Activated CD8-positive, alpha-beta memory T cell treated with anti-CD3 and anti-CD28 coated beads, Interleukin-2, amount 50 U/mL, for 24 hours (primary cell): ENCODE measurements around the gene TNFAIP8.
"Not testable (repeated sequence)": the region's sequence is repeated elsewhere in the genome, so short reads cannot be mapped to it uniquely, and the experiment has no call there.

Experiments used
- DNase-seq: peaks from one replicate; pipeline ENCODE4 v3.0.0-alpha.2; 2020; ENCODE audit errors: extremely low read depth

Gene TNFAIP8

GRCh38 chr5:119393746-119394145 lies 37.9 kb downstream of the TNFAIP8 start:
- DNase-seq = no peak

GRCh38 chr5:119395080-119395836 lies 39.4 kb downstream of the TNFAIP8 start:
- DNase-seq = no peak

GRCh38 chr5:119396030-119396664 lies 40.3 kb downstream of the TNFAIP8 start:
- no peak for DNase-seq

- no peak for DNase-seq
Measured at GRCh38 chr5:119397518-119398380, 41.9 kb downstream of the TNFAIP8 start.

GRCh38 chr5:119398727-119399466 lies 43.1 kb downstream of the TNFAIP8 start:
- DNase-seq = no peak

- DNase-seq = no peak
Measured at GRCh38 chr5:119400245-119400644, 44.4 kb downstream of the TNFAIP8 start.

GRCh38 chr5:119402081-119402480 lies 46.3 kb downstream of the TNFAIP8 start:
- no peak for DNase-seq

GRCh38 chr5:119402555-119402954 lies 46.7 kb downstream of the TNFAIP8 start:
- DNase-seq = no peak

- no peak for DNase-seq
Measured at GRCh38 chr5:119404033-119404432, 48.2 kb downstream of the TNFAIP8 start.

- DNase-seq = no peak
Measured at GRCh38 chr5:119405419-119405818, 49.6 kb downstream of the TNFAIP8 start.

GRCh38 chr5:119406551-119407110 lies 50.8 kb downstream of the TNFAIP8 start:
- no peak for DNase-seq

- DNase-seq = no peak
Measured at GRCh38 chr5:119409235-119409815, 53.5 kb downstream of the TNFAIP8 start.

- no peak for DNase-seq
Measured at GRCh38 chr5:119410448-119411159, 54.8 kb downstream of the TNFAIP8 start.

GRCh38 chr5:119411361-119412278 lies 55.8 kb downstream of the TNFAIP8 start:
- DNase-seq = no peak

GRCh38 chr5:119412279-119413227 lies 56.7 kb downstream of the TNFAIP8 start:
- DNase-seq = no peak

GRCh38 chr5:119414124-119414734 lies 58.4 kb downstream of the TNFAIP8 start:
- DNase-seq = not testable (repeated sequence)

GRCh38 chr5:119417891-119418605 lies 62.2 kb downstream of the TNFAIP8 start:
- no peak for DNase-seq
